KMS-11 (cell line): Measurements from ENCODE around the gene CLCNKA.
"Not testable (repeated sequence)": the region's sequence is repeated elsewhere in the genome, so short reads cannot be mapped to it uniquely, and the experiment has no call there.

Experiments
- H2AFZ ChIP-seq: fragments of 200-600 bp; sonication (generic); 2 replicates; pipeline ENCODE4 v1.6.1; 2016; ENCODE audit warnings: antibody characterized with exemption, mixed run types, low read depth
- H3K27ac ChIP-seq: fragments of 200-600 bp; sonication (generic); 2 replicates; pipeline ENCODE4 v1.6.1; 2016; ENCODE audit warnings: mild to moderate bottlenecking, mixed run types
- H3K27me3 ChIP-seq: fragments of 200-600 bp; sonication (generic); 2 replicates; pipeline ENCODE4 v1.6.1; 2017; ENCODE audit warnings: mild to moderate bottlenecking, low read depth, mixed run types, moderate library complexity; ENCODE audit not compliant: insufficient read depth
- H3K36me3 ChIP-seq: fragments of 200-600 bp; sonication (generic); 2 replicates; pipeline ENCODE4 v1.6.1; 2017; ENCODE audit warnings: mild to moderate bottlenecking, mixed run types; ENCODE audit not compliant: insufficient read depth
- H3K4me1 ChIP-seq: fragments of 200-600 bp; sonication (generic); 2 replicates; pipeline ENCODE4 v1.6.1; 2016; ENCODE audit warnings: mild to moderate bottlenecking, low read depth, mixed run types; ENCODE audit not compliant: poor library complexity, severe bottlenecking
- H3K4me2 ChIP-seq: fragments of 200-600 bp; sonication (generic); 2 replicates; pipeline ENCODE4 v1.7.0; 2016; ENCODE audit warnings: mild to moderate bottlenecking, mixed run types
- H3K4me3 ChIP-seq: fragments of 200-600 bp; sonication (generic); IDR thresholded peaks from 2 replicates; pipeline ENCODE4 v1.6.1; 2017; ENCODE audit warnings: low read depth, low read length, mixed read lengths; ENCODE audit not compliant: insufficient read depth
- H3K79me2 ChIP-seq: fragments of 200-600 bp; sonication (generic); 2 replicates; pipeline ENCODE4 v1.6.1; 2016; ENCODE audit warnings: low read depth, mixed run types; ENCODE audit not compliant: insufficient read depth
- H3K9ac ChIP-seq: fragments of 200-600 bp; sonication (generic); 2 replicates; pipeline ENCODE4 v1.6.1; 2016; ENCODE audit warnings: mild to moderate bottlenecking, mixed run types
- H4K20me1 ChIP-seq: fragments of 200-600 bp; sonication (generic); 2 replicates; pipeline ENCODE4 v1.6.1; 2016; ENCODE audit warnings: mild to moderate bottlenecking, mixed run types; ENCODE audit not compliant: insufficient read depth
- TF ChIP-seq, protein P1 (sequence below): fragments of 200-600 bp; sonication (generic); conservative IDR thresholded peaks from 2 replicates; pipeline ENCODE4 v1.6.1; 2017; ENCODE audit warnings: low read depth, mild to moderate bottlenecking, antibody characterized with exemption, low read length, moderate library complexity, mixed read lengths

Gene CLCNKA

DNA sequence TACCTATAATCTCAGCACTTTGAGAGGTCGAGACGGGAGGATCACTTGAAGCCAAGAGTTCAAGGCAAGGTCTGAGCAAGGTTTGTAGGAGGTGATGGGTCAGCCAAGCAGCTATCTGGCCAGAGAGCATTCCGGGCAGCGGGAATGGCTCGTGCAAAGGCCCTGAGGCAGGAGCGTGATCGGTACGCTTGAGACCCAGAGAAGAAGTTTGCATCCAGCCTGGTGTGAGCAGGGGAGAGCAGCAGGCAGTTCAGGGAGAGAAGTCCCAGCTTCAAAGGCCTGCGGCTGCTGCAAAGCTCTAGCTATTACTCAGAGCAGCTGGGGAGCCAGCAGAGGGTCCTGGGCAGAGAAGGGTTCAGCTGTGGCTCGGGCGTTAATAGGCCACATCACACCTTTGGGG is 22.9 kb upstream of the CLCNKA start:
- Histone ChIP-seq H3K79me2 (no peaks in the 10 kb centered on the region), H3K27me3 (no peaks in the 10 kb centered on the region; the same call in 1 of the 2 replicates), H3K36me3 (no peaks in the 10 kb centered on the region), H3K4me1 (no peaks in the 10 kb centered on the region), H3K4me3 (no peak overlapping the region), H3K4me2 (no peak overlapping the region), H2AFZ (no peak overlapping the region), H3K27ac (no peak overlapping the region), H3K9ac (no peak overlapping the region), H4K20me1 (no peaks in the 10 kb centered on the region)
- TF ChIP-seq, protein P1, sequence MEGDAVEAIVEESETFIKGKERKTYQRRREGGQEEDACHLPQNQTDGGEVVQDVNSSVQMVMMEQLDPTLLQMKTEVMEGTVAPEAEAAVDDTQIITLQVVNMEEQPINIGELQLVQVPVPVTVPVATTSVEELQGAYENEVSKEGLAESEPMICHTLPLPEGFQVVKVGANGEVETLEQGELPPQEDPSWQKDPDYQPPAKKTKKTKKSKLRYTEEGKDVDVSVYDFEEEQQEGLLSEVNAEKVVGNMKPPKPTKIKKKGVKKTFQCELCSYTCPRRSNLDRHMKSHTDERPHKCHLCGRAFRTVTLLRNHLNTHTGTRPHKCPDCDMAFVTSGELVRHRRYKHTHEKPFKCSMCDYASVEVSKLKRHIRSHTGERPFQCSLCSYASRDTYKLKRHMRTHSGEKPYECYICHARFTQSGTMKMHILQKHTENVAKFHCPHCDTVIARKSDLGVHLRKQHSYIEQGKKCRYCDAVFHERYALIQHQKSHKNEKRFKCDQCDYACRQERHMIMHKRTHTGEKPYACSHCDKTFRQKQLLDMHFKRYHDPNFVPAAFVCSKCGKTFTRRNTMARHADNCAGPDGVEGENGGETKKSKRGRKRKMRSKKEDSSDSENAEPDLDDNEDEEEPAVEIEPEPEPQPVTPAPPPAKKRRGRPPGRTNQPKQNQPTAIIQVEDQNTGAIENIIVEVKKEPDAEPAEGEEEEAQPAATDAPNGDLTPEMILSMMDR = no peak

DNA sequence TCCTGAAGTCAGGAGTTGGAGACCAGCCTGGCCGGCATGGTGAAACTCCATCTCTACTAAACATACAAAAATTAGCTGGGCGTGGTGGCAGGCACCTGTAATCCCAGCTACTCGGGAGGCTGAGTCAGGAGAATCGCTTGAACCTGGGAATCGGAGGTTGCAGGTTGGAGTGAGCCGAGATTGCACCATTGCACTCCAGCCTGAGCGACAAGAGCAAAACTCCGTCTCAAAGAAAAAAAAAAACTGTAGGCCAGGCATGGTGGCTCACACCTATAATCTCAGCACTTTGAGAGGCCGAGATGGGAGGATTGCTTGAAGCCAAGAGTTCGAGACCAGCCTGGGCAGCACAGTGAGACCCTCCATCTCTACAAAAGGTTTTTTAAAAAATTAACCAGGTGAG is 20.6 kb upstream of the CLCNKA start:
- H4K20me1 ChIP-seq, H3K27ac ChIP-seq: not testable (repeated sequence)

DNA sequence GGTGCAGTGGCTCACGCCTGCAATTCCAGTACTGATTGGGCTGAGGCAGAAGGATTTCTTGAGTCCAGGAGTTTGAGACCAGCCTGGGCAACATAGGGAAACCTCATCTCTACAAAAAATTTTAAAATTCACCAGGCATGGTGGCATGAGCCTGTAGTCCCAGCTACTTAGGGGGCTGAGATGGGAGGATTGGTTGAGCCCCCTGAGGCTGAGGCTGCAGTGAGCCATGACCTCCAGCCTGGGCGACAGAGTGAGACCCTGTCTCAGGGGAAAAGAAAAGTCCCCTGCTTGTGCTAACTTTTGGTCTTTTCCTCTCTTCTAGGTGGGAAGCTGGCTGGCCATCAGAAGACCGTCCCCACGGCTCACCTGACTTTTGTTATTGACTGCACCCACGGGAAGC is 16.2 kb upstream of the CLCNKA start:
- Histone ChIP-seq H2AFZ (no peak overlapping the region), H3K4me2 (no peak overlapping the region), H3K4me1 (no peaks in the 10 kb centered on the region), H3K4me3 (no peak overlapping the region), H3K9ac (no peak overlapping the region), H3K27ac (no peak overlapping the region), H4K20me1 (no peaks in the 10 kb centered on the region), H3K36me3 (no peaks in the 10 kb centered on the region), H3K27me3 (no peaks in the 10 kb centered on the region), H3K79me2 (no peaks in the 10 kb centered on the region)
- TF ChIP-seq, protein P1 = no peak

More for the DNA sequence above, 20.6 kb upstream of the CLCNKA start:
- H3K4me2 ChIP-seq, H3K36me3 ChIP-seq, H3K27me3 ChIP-seq, H3K4me1 ChIP-seq, H2AFZ ChIP-seq, H3K4me3 ChIP-seq, H3K79me2 ChIP-seq, H3K9ac ChIP-seq: not testable (repeated sequence)

DNA sequence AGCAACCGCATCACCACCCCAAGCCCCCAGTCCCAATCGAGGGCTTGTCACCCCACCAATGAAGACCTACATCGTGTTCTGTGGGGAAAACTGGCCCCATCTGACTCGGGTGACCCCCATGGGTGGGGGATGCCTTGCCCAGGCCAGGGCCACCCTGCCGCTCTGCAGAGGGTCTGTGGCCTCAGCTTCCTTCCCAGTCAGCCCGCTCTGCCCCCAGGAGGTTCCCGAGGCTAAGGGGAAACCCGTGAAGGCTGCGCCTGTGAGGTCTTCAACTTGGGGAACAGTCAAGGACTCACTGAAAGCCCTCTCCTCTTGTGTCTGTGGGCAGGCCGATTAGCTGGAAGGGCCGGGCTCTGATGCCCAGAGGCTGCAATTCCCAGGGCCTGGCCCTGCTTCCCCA is 15.8 kb upstream of the CLCNKA start:
- Histone ChIP-seq H2AFZ (no peak overlapping the region), H4K20me1 (no peaks in the 10 kb centered on the region), H3K27ac (no peak overlapping the region), H3K4me2 (no peak overlapping the region), H3K79me2 (no peaks in the 10 kb centered on the region), H3K4me1 (no peaks in the 10 kb centered on the region), H3K27me3 (no peaks in the 10 kb centered on the region), H3K4me3 (no peak overlapping the region), H3K9ac (no peak overlapping the region), H3K36me3 (no peaks in the 10 kb centered on the region)
- TF ChIP-seq, protein P1 = no peak

DNA sequence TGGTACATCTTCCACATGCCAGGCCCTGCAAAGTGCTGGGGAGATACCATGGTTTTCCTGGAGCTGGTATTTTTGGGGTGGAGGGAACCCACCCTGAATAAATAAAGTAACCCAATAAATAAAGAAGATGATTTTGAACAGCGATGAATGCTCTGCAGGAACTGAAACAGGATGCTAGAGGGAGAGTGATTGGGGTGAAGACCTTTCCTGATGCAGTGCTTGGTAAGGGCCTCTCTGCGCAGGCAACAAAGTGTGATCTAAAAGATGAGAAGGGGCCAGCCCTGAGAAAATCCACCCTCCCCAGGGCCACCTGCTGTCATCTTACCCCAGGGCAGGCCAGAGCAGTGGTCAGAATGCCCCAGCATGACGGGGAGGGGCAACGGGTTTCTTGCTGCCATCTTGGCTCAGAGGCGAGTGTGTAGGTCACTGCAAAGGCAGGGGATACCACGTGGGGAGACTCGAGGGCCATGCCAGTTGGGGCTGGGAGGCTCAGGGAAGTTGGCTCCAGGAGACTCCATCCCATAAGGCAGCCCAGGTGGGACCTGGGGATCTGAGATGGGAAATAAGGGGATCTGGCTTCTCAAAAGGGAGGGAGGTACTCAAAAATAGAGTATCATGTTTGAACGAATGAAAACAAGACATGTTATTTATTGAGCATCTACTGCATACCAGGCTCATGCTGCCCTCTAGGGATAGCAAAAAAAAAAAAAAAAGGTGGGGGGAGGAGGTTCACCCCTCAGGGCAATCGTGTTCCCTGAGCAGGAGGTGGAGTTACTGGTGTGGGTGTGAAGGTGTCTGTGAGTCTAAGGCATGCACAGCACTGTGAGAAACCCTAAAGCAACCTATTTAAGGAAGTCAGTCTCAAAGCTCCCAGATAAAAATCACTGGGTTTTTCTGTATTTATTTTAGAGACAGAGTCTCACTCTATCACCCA is 15.0 kb upstream of the CLCNKA start:
- Histone ChIP-seq H3K4me1 (peaks cover 6% of the 10 kb centered on the region), H3K4me2 (no peak overlapping the region), H3K27ac (no peak overlapping the region)

More for the DNA sequence above, 15.0 kb upstream of the CLCNKA start:
- H2AFZ ChIP-seq = no peak overlapping the region
- H3K27me3 ChIP-seq = no peaks in the 10 kb centered on the region
- TF ChIP-seq, protein P1 = 0 out of 2 replicates have a peak, but pooled peaks have one; percentile 24
- H4K20me1 ChIP-seq = no peaks in the 10 kb centered on the region
- no peak overlapping the region for H3K9ac ChIP-seq
- no peaks in the 10 kb centered on the region for H3K79me2 ChIP-seq
- no peaks in the 10 kb centered on the region for H3K36me3 ChIP-seq
- H3K4me3 ChIP-seq = no peak overlapping the region
